H9 (cell line): ENCODE measurements around the gene PCCA. TPM values are rescaled to one million over a fixed set of nuclear protein-coding genes. Genes with fewer than 3 reads are reported as not detected.

ENCODE experiments used
- DNase-seq: peaks from one replicate; pipeline ENCODE4 v3.0.0-alpha.2; 2017
- H2AFZ ChIP-seq: one replicate; pipeline ENCODE4 v1.6.1; 2013; ENCODE audit warnings: mild to moderate bottlenecking, low read length, control low read depth, moderate library complexity
- H2AK5ac ChIP-seq: 2 replicates; pipeline ENCODE4 v1.6.1; 2013; ENCODE audit warnings: low read length, control low read depth, mixed read lengths; ENCODE audit not compliant: insufficient read length
- H2BK120ac ChIP-seq: one replicate; pipeline ENCODE4 v1.6.1; 2013; ENCODE audit warnings: low read depth, mild to moderate bottlenecking, low read length, control low read depth, inconsistent platforms; ENCODE audit not compliant: poor library complexity, severe bottlenecking
- H2BK12ac ChIP-seq: 2 replicates; pipeline ENCODE4 v1.6.1; 2013; ENCODE audit warnings: low read length, control low read depth, mixed read lengths, low read depth; ENCODE audit not compliant: insufficient read length
- H2BK15ac ChIP-seq: 2 replicates; pipeline ENCODE4 v1.6.1; 2013; ENCODE audit warnings: low read depth, low read length, control low read depth
- H2BK20ac ChIP-seq: one replicate; pipeline ENCODE4 v1.6.1; 2013; ENCODE audit warnings: low read depth, mild to moderate bottlenecking, low read length, control low read depth, inconsistent platforms; ENCODE audit not compliant: poor library complexity, severe bottlenecking
- H2BK5ac ChIP-seq: 2 replicates; pipeline ENCODE4 v1.6.1; 2013; ENCODE audit warnings: low read length, control low read depth, mixed read lengths; ENCODE audit not compliant: insufficient read length
- H3K14ac ChIP-seq: 2 replicates; pipeline ENCODE4 v1.6.1; 2013; ENCODE audit warnings: low read length, control low read depth; ENCODE audit not compliant: insufficient read depth
- H3K18ac ChIP-seq: 2 replicates; pipeline ENCODE4 v1.6.1; 2013; ENCODE audit warnings: low read depth, mild to moderate bottlenecking, mixed read lengths, low read length, control low read depth; ENCODE audit not compliant: insufficient read length
- H3K23ac ChIP-seq: 2 replicates; pipeline ENCODE4 v1.6.1; 2013; ENCODE audit warnings: low read length, control low read depth, mixed read lengths, low read depth; ENCODE audit not compliant: insufficient read length
- H3K23me2 ChIP-seq: 2 replicates; pipeline ENCODE4 v1.6.1; 2013; ENCODE audit warnings: low read depth, mild to moderate bottlenecking, mixed read lengths, low read length, control low read depth; ENCODE audit not compliant: insufficient read length, poor library complexity, severe bottlenecking
- H3K27ac ChIP-seq: 2 replicates; pipeline ENCODE4 v1.5.1; 2013; ENCODE audit warnings: low read length, control low read depth, mixed read lengths, low read depth; ENCODE audit not compliant: insufficient read length
- H3K27me3 ChIP-seq: 2 replicates; pipeline ENCODE4 v1.6.1; 2013; ENCODE audit warnings: low read length, control low read depth, inconsistent platforms; ENCODE audit not compliant: insufficient read depth
- H3K4ac ChIP-seq: 2 replicates; pipeline ENCODE4 v1.6.1; 2013; ENCODE audit warnings: low read depth, mild to moderate bottlenecking, control low read depth, inconsistent platforms, low read length, moderate library complexity
- H3K4me1 ChIP-seq: 2 replicates; pipeline ENCODE4 v1.6.1; 2013; ENCODE audit warnings: low read length, control low read depth, inconsistent platforms; ENCODE audit not compliant: insufficient read depth
- H3K4me2 ChIP-seq: 2 replicates; pipeline ENCODE4 v1.6.1; 2013; ENCODE audit warnings: low read length, control low read depth, mixed read lengths; ENCODE audit not compliant: insufficient read length, insufficient read depth
- H3K56ac ChIP-seq: 2 replicates; pipeline ENCODE4 v1.6.1; 2013; ENCODE audit warnings: low read depth, mild to moderate bottlenecking, mixed read lengths, low read length, control low read depth; ENCODE audit not compliant: insufficient read length
- H3K79me1 ChIP-seq: 2 replicates; pipeline ENCODE4 v1.6.1; 2013; ENCODE audit warnings: low read depth, mild to moderate bottlenecking, moderate library complexity, low read length, control low read depth, inconsistent platforms; ENCODE audit not compliant: insufficient read depth, poor library complexity, severe bottlenecking
- H3K79me2 ChIP-seq: 2 replicates; pipeline ENCODE4 v1.6.1; 2013; ENCODE audit warnings: low read length, control low read depth, inconsistent platforms; ENCODE audit not compliant: insufficient read depth
- H3K9ac ChIP-seq: 2 replicates; pipeline ENCODE4 v1.6.1; 2013; ENCODE audit warnings: low read length, control low read depth, mixed read lengths; ENCODE audit not compliant: insufficient read length; ENCODE audit errors: extremely low read depth
- H3K9me3 ChIP-seq: one replicate; pipeline ENCODE4 v1.6.1; 2013; ENCODE audit warnings: low read depth, low read length, inconsistent platforms; ENCODE audit not compliant: control insufficient read depth
- H3T11ph ChIP-seq: one replicate; pipeline ENCODE4 v1.6.1; 2013; ENCODE audit warnings: mild to moderate bottlenecking, low read length, control low read depth, inconsistent platforms
- H4K20me1 ChIP-seq: one replicate; pipeline ENCODE4 v1.6.1; 2013; ENCODE audit not compliant: control insufficient read depth, insufficient read length, insufficient read depth
- H4K5ac ChIP-seq: 2 replicates; pipeline ENCODE4 v1.6.1; 2013; ENCODE audit warnings: low read depth, mild to moderate bottlenecking, mixed read lengths, low read length, control low read depth; ENCODE audit not compliant: insufficient read length
- H4K8ac ChIP-seq: replicated peaks from 2 replicates; pipeline ENCODE4 v1.6.1; 2013; ENCODE audit warnings: low read length, control low read depth, mixed read lengths, low read depth; ENCODE audit not compliant: insufficient read length
- H4K91ac ChIP-seq: 2 replicates; pipeline ENCODE4 v1.6.1; 2013; ENCODE audit warnings: low read depth, mild to moderate bottlenecking, moderate library complexity, mixed read lengths, low read length, control low read depth; ENCODE audit not compliant: insufficient read length
- H3K27ac Mint-ChIP-seq, 3 experiments: 2 replicates in 2 of 3; 3 replicates in 1 of 3; pipeline ENCODE4 v1.8.0; 2020 to 2021; ENCODE audit warnings: mixed read lengths in 3 of 3, mild to moderate bottlenecking in 1 of 3, moderate library complexity in 1 of 3
- H3K27me3 Mint-ChIP-seq: 2 replicates; pipeline ENCODE4 v1.8.0; 2021; ENCODE audit warnings: low read depth, mild to moderate bottlenecking, moderate library complexity, mixed read lengths
- H3K36me3 Mint-ChIP-seq, 3 experiments: 2 replicates in 2 of 3; 3 replicates in 1 of 3; pipeline ENCODE4 v1.8.0; 2020 to 2021; ENCODE audit warnings: low read depth in 3 of 3, mixed read lengths in 3 of 3; ENCODE audit not compliant: insufficient read depth in 1 of 3
- H3K4me1 Mint-ChIP-seq, 2 experiments: 2 replicates each; pipeline ENCODE4 v1.8.0; 2020; ENCODE audit warnings: mixed read lengths in 2 of 2
- H3K4me3 Mint-ChIP-seq, 2 experiments: 2 replicates in 1 of 2; 3 replicates in 1 of 2; pipeline ENCODE4 v1.8.0; 2020 to 2021; ENCODE audit warnings: mild to moderate bottlenecking in 2 of 2, mixed read lengths in 2 of 2, moderate library complexity in 1 of 2
- H3K9me3 Mint-ChIP-seq, 2 experiments: 2 replicates in 1 of 2; 3 replicates in 1 of 2; pipeline ENCODE4 v1.8.0; 2020; ENCODE audit warnings: mild to moderate bottlenecking in 2 of 2, mixed read lengths in 2 of 2, moderate library complexity in 1 of 2
- WGBS: extraction: QIAGEN DNeasy Blood & Tissue Kit; methylation state at CpG from one replicate; pipeline ENCODE4 v1.1.7; 2013; ENCODE audit warnings: missing lambda C conversion rate, low lambda C conversion rate, mixed read lengths; ENCODE audit not compliant: insufficient read length; ENCODE audit errors: extremely low coverage; 5-methylcytosine and 5-hydroxymethylcytosine counted together
- total RNA-seq: library from RNA; stranded (reverse); gene quantifications from 2 replicates; pipeline ENCODE4 v1.2.1, GENCODE V29; 2021
- TF ChIP-seq, protein P1 (sequence below): fragments of 200-600 bp; sonication (generic); conservative IDR thresholded peaks from 3 replicates; pipeline ENCODE4 v1.8.0; 2021; ENCODE audit warnings: antibody characterized with exemption, mild to moderate bottlenecking

The PCCA gene
- total RNA-seq, 1 experiment from 2014 or later, result 56.5 TPM

DNA sequence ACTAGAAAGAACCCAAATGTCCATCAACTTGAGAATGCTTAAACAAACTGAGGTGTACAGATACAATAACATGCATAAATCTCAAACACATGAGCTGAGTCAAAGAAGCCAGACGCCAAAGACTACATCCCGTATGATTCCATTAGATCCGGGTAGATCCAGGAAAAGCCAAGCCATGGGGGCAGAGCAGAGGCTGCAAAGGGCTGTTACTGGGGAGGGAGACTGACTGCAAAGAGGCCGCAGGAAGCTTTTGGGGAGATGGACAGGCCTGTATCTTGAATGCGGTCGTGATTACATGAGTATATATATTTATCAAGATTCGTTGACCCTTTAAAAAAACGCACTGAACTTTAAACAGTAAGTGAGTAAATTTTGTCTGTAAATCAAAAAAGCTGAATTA, 471.0 kb downstream of the PCCA start:
- no peak overlapping the region for H4K91ac ChIP-seq
- no peaks in the 10 kb centered on the region for H3K9me3 Mint-ChIP-seq
- H2AK5ac ChIP-seq, result no peak overlapping the region
- no CpG with 5 or more reads among the region's 8 CpGs for WGBS
- H4K20me1 ChIP-seq, result no peaks in the 10 kb centered on the region
- no peak overlapping the region for H3K23ac ChIP-seq
- H3K4me1 Mint-ChIP-seq, result peaks cover under 1% of the 10 kb centered on the region in 2 experiments; a peak in 2 of 4 replicates
- no peak overlapping the region for H2BK15ac ChIP-seq
- no peak overlapping the region for H2BK20ac ChIP-seq
- no peak overlapping the region for H3K4ac ChIP-seq
- H3K27me3 Mint-ChIP-seq, result no peaks in the 10 kb centered on the region; the same call in none of the 2 replicates
- no peak overlapping the region for H3K18ac ChIP-seq
- no peaks in the 10 kb centered on the region for H3K79me2 ChIP-seq
- H3T11ph ChIP-seq, result no peak overlapping the region
- TF ChIP-seq, protein P1, sequence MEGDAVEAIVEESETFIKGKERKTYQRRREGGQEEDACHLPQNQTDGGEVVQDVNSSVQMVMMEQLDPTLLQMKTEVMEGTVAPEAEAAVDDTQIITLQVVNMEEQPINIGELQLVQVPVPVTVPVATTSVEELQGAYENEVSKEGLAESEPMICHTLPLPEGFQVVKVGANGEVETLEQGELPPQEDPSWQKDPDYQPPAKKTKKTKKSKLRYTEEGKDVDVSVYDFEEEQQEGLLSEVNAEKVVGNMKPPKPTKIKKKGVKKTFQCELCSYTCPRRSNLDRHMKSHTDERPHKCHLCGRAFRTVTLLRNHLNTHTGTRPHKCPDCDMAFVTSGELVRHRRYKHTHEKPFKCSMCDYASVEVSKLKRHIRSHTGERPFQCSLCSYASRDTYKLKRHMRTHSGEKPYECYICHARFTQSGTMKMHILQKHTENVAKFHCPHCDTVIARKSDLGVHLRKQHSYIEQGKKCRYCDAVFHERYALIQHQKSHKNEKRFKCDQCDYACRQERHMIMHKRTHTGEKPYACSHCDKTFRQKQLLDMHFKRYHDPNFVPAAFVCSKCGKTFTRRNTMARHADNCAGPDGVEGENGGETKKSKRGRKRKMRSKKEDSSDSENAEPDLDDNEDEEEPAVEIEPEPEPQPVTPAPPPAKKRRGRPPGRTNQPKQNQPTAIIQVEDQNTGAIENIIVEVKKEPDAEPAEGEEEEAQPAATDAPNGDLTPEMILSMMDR, result no peak
- no peak overlapping the region for H3K4me3 Mint-ChIP-seq
- no peak overlapping the region for H3K9ac ChIP-seq
- H4K5ac ChIP-seq, result no peak overlapping the region
- H3K14ac ChIP-seq, result no peak overlapping the region
- H3K27me3 ChIP-seq, result no peaks in the 10 kb centered on the region
- no peak overlapping the region for H4K8ac ChIP-seq
- H2BK12ac ChIP-seq, result no peak overlapping the region
- H3K4me2 ChIP-seq, result no peak overlapping the region
- H3K56ac ChIP-seq, result no peak overlapping the region
- DNase-seq, result no peak
- no peak overlapping the region for H3K27ac ChIP-seq
- H3K79me1 ChIP-seq, result no peaks in the 10 kb centered on the region
- no peak overlapping the region; a peak in 1 of 7 replicates for H3K27ac Mint-ChIP-seq
- no peak overlapping the region for H2BK5ac ChIP-seq
- H2BK120ac ChIP-seq, result no peak overlapping the region
- no peaks in the 10 kb centered on the region for H3K9me3 ChIP-seq
- H3K23me2 ChIP-seq, result no peaks in the 10 kb centered on the region
- no peak overlapping the region for H2AFZ ChIP-seq
- H3K4me1 ChIP-seq, result no peaks in the 10 kb centered on the region; the same call in 1 of the 2 replicates
- no peaks in the 10 kb centered on the region for H3K36me3 Mint-ChIP-seq
